ENCODE results near the gene POLR2B. TPM values are rescaled to one million over a fixed set of nuclear protein-coding genes. Genes with fewer than 3 reads are reported as not detected.
"Not testable (repeated sequence)": the region's sequence is repeated elsewhere in the genome, so short reads cannot be mapped to it uniquely, and the experiment has no call there.

The POLR2B gene
- total RNA-seq, 1 donor from 2014 or later: 107 TPM

DNA sequence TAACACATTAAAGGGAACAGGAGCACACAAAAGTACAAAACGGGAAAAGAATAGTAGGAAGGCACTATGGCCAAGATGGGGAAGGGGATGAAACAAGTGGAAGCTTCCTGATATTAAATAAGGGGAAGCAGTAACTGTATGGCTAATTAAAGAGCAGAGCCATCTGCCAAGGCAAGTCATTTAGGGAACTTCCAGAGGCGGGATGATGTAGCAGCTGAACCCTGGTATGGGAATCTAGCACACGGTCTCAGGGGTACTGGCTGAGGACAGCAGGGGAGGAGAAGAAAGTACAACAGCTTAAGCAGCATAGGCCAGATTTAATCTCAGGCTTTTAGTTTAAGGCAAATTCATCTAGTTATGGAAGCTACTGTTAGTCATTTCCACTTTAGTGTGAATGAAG, 72.4 kb downstream of the POLR2B start:
- no peak overlapping the region for H3K4me3 Mint-ChIP-seq (ENCODE audit: low read depth)
- H3K36me3 Mint-ChIP-seq (ENCODE audit: insufficient read depth): no peaks in the 10 kb centered on the region
- TF ChIP-seq, protein P1, sequence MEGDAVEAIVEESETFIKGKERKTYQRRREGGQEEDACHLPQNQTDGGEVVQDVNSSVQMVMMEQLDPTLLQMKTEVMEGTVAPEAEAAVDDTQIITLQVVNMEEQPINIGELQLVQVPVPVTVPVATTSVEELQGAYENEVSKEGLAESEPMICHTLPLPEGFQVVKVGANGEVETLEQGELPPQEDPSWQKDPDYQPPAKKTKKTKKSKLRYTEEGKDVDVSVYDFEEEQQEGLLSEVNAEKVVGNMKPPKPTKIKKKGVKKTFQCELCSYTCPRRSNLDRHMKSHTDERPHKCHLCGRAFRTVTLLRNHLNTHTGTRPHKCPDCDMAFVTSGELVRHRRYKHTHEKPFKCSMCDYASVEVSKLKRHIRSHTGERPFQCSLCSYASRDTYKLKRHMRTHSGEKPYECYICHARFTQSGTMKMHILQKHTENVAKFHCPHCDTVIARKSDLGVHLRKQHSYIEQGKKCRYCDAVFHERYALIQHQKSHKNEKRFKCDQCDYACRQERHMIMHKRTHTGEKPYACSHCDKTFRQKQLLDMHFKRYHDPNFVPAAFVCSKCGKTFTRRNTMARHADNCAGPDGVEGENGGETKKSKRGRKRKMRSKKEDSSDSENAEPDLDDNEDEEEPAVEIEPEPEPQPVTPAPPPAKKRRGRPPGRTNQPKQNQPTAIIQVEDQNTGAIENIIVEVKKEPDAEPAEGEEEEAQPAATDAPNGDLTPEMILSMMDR (IDR thresholded peaks at IDR 0.05; ENCODE audit: unreplicated experiment): no peak
- no peak for DNase-seq (ENCODE audit: low spot score, unreplicated experiment)
- peaks cover 10% of the 10 kb centered on the region for H3K9me3 Mint-ChIP-seq (ENCODE audit: low read depth)
- peaks cover 17% of the 10 kb centered on the region for H3K27me3 Mint-ChIP-seq
- H3K27ac Mint-ChIP-seq: no peak overlapping the region
- H3K4me1 Mint-ChIP-seq (ENCODE audit: low read depth): no peaks in the 10 kb centered on the region

DNA sequence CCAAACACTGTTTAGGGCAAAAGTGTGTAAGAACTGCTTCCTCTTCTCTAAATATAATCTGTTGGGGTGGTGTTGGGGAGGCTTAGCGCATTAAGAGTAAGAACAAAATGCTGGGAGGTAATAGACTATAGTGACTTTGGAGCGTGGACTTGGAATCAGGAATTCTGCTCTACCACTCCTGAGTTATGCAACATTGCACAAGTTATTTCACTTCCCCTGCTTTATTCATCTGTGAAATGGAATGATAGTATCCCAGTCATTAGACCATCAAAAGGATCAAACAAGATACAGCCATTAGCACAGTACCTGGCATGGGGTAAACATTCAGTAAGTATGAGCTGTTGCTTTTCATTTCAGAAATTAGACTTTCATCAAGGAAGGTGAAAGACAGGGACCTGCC, 72.8 kb downstream of the POLR2B start:
- H3K27ac Mint-ChIP-seq: no peak overlapping the region
- TF ChIP-seq, protein P1 (IDR thresholded peaks at IDR 0.05; ENCODE audit: unreplicated experiment): no peak
- peaks cover 8% of the 10 kb centered on the region for H3K9me3 Mint-ChIP-seq (ENCODE audit: low read depth)
- H3K36me3 Mint-ChIP-seq (ENCODE audit: insufficient read depth): no peaks in the 10 kb centered on the region
- no peak for DNase-seq (ENCODE audit: low spot score, unreplicated experiment)
- no peak overlapping the region for H3K4me3 Mint-ChIP-seq (ENCODE audit: low read depth)
- peaks cover 21% of the 10 kb centered on the region for H3K27me3 Mint-ChIP-seq
- no peaks in the 10 kb centered on the region for H3K4me1 Mint-ChIP-seq (ENCODE audit: low read depth)

DNA sequence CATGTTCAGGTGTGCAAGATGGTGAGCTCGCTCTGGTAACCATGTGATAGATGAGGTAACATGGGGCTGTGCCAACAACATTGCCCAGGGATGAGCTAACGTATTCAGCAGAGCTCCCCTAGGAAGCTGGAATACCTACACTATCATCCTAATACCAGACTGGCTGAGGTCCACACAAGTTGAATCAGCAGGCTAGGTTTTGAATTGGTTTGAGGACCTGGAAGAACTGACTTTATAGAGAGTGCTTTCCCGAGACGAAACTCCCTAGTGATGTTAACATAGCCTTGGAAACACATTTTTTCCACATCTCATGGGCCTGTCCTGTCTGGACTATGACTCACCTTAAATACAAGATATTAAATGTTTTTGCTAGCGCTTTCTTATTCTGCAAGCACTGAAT, 74.8 kb downstream of the POLR2B start:
- no peak for DNase-seq (ENCODE audit: low spot score, unreplicated experiment)
- Mint-ChIP-seq H3K9me3 (ENCODE audit: low read depth) (no peaks in the 10 kb centered on the region), H3K27me3 (peaks cover 22% of the 10 kb centered on the region), H3K4me1 (ENCODE audit: low read depth) (no peaks in the 10 kb centered on the region), H3K4me3 (ENCODE audit: low read depth) (no peak overlapping the region), H3K36me3 (ENCODE audit: insufficient read depth) (no peaks in the 10 kb centered on the region), H3K27ac (no peak overlapping the region)
- TF ChIP-seq, protein P1 (IDR thresholded peaks at IDR 0.05; ENCODE audit: unreplicated experiment): no peak

DNA sequence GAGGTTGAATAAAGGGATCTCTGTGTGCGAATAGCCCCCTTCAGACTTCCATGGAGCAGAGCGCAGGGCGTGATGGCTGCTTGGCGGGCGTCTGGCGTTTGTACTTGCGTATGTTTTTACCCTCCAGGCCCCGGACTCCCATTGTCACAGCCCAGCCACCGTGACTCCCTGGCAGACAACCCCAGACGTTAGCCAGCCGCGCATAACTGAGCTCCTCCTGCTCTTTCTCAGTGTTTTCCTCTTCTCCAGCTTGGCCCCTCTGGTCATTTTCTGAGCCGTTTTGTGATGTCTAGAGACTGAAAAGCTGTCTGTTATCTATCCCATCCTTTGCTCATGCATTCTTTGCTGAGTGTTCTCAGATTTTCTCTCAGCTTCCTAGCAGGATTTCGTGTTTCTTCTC, 77.2 kb downstream of the POLR2B start:
- Mint-ChIP-seq H3K4me3 (ENCODE audit: low read depth) (no peak overlapping the region), H3K9me3 (ENCODE audit: low read depth) (peaks cover 6% of the 10 kb centered on the region), H3K4me1 (ENCODE audit: low read depth) (peaks cover 2% of the 10 kb centered on the region), H3K36me3 (ENCODE audit: insufficient read depth) (no peaks in the 10 kb centered on the region), H3K27ac (no peak overlapping the region), H3K27me3 (peaks cover 20% of the 10 kb centered on the region)
- TF ChIP-seq, protein P1 (IDR thresholded peaks at IDR 0.05; ENCODE audit: unreplicated experiment): no peak
- no peak for DNase-seq (ENCODE audit: low spot score, unreplicated experiment)

DNA sequence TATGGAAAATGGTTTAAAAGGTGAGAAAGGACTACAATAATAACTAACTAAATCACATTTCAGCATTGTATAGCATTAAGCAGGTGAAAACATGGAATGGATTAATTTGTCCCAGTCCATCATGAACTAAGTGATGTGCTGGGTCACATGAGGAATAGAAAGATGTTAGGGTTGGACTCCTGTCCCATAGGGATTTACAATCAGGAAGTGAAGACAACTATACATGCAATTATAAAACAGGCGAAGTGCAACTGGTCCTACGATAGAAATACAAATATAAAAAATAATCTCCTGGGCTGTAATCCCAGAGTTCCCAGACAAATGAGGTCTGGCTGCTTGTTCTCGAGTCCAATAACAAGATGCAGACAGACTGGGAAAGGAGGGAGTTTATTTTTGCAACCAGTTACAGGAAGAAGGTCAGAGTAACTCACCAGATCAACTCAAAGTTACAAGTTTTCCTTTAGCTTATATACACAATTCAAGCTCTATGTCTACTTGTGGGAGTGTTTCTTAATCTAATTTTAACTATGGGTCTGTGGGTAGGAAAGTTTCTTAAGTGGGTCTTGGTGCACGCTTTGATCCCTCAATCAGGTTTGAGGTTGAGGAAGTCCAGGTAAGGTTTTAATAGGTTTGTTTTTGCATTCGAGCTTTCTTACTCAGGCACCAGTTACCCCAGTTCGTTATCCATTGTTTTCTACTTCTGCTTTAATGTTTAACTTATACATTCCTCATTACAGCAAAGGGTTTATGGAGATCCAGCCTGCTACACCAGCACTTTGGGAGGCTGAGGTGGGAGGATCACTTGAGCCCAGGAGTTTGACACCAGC, 81.4 kb downstream of the POLR2B start:
- Mint-ChIP-seq H3K36me3 (ENCODE audit: insufficient read depth) (no peaks in the 10 kb centered on the region), H3K4me3 (ENCODE audit: low read depth) (no peak overlapping the region), H3K27ac (no peak overlapping the region), H3K9me3 (ENCODE audit: low read depth) (peaks cover 6% of the 10 kb centered on the region), H3K27me3 (peaks cover 9% of the 10 kb centered on the region), H3K4me1 (ENCODE audit: low read depth) (peaks cover 7% of the 10 kb centered on the region)
- TF ChIP-seq, protein P1 (IDR thresholded peaks at IDR 0.05; ENCODE audit: unreplicated experiment): no peak
- no peak for DNase-seq (ENCODE audit: low spot score, unreplicated experiment)

DNA sequence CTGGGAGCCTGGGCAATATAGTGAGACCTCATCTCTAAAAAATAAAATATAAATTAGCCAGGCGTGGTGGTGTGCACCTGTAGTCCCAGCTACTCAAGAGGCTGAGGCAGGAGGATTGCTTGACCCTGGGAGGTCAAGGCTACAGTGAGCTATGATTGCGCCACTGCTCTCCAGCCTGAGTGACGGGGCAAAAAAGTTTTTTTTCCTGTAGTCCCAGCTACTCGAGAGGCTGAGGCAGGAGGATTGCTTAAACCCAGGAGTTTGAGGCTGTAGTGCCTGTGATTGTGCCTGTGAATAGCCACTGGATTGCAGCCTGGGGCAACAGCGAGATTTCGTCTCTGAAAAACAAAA, 82.0 kb downstream of the POLR2B start:
- not testable (repeated sequence) for H3K4me1 Mint-ChIP-seq (ENCODE audit: low read depth); H3K27me3 Mint-ChIP-seq; H3K27ac Mint-ChIP-seq; H3K36me3 Mint-ChIP-seq (ENCODE audit: insufficient read depth); DNase-seq (ENCODE audit: low spot score, unreplicated experiment); H3K9me3 Mint-ChIP-seq (ENCODE audit: low read depth); H3K4me3 Mint-ChIP-seq (ENCODE audit: low read depth)
